Activated CD8-positive, alpha-beta T cell treated with anti-CD3 and anti-CD28 coated beads for 36 hours (primary cell): ENCODE results near the gene LRRC3. TPM values are rescaled to one million over a fixed set of nuclear protein-coding genes. Genes with fewer than 3 reads are reported as not detected.

ENCODE experiments used
- ATAC-seq: fragments of 200-7000 bp; cut with Tn5 transposase; one replicate; pipeline ENCODE4 v1.10.0; 2021; ENCODE audit warnings: mild to moderate bottlenecking, moderate library complexity
- CTCF ChIA-PET: fragments of 350-600 bp; sonication (Branson Sonifier 250); formaldehyde crosslinking; loops from one replicate; lab custom pipeline; 2021; ENCODE audit warnings: antibody characterized with exemption; lab: Charles Lee
- POLR2A ChIA-PET: fragments of 350-600 bp; sonication (Branson Sonifier 250); formaldehyde crosslinking; loops from one replicate; lab custom pipeline; 2021; ENCODE audit warnings: antibody characterized with exemption; lab: Charles Lee
- DNase-seq: peaks from one replicate; pipeline ENCODE4 v3.0.0-alpha.2; 2020
- H3K27ac Mint-ChIP-seq: one replicate; pipeline ENCODE4 v1.8.0; 2021; ENCODE audit warnings: mild to moderate bottlenecking, mixed read lengths
- H3K27me3 Mint-ChIP-seq: one replicate; pipeline ENCODE4 v1.8.0; 2021; ENCODE audit warnings: mixed read lengths
- H3K36me3 Mint-ChIP-seq: one replicate; pipeline ENCODE4 v1.8.0; 2021; ENCODE audit warnings: low read depth, mixed read lengths
- H3K4me1 Mint-ChIP-seq: one replicate; pipeline ENCODE4 v1.8.0; 2021; ENCODE audit warnings: low read depth, mixed read lengths
- H3K4me3 Mint-ChIP-seq: one replicate; pipeline ENCODE4 v1.8.0; 2021; ENCODE audit warnings: mild to moderate bottlenecking, moderate library complexity, mixed read lengths
- H3K9me3 Mint-ChIP-seq: one replicate; pipeline ENCODE4 v1.8.0; 2021; ENCODE audit warnings: mixed read lengths
- intact Hi-C: fragments of 100-400 bp; cut with micrococcal nuclease; formaldehyde crosslinking; loops from one replicate; pipeline ENCODE4 v1.10.0; 2022
- total RNA-seq, 2 experiments: library from RNA; stranded (reverse); gene quantifications; one replicate each; pipeline ENCODE4 v1.2.3, GENCODE V29; 2021
- TF ChIP-seq, protein P1 (sequence below): fragments of 200-600 bp; IDR thresholded peaks from one replicate; pipeline ENCODE4 v1.8.0; 2022; ENCODE audit warnings: antibody characterized with exemption, mild to moderate bottlenecking

Gene LRRC3
- total RNA-seq, 2 experiments from 2014 or later = 1.8 to 1.9 TPM

DNA sequence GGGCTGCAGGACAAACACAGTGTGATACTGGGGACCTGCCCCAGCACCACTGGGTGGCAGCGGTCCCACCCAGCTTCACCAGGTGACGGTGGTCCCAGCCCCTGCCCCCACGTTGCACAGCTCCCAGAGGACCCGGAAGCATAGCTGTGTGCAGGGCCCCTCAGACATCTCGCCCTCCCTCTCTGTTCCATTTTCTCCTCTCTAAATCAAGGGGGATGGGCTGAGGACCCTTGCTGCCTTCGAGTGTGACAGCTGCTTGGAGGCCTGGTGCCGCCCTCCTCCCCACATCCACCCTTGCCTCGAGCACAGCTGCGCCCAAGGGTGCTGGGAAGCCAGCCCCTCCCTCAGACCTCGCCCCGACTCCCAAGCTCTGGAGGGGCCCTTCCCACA, 16.1 kb upstream of the LRRC3 start:
- no peaks in the 10 kb centered on the region for H3K36me3 Mint-ChIP-seq
- CTCF ChIA-PET = interaction anchor here (0.7 kb wide), 1 partner anchor 51 kb away, joined by 3 read pairs; no protein-coding TSS in a partner anchor
- H3K9me3 Mint-ChIP-seq = no peaks in the 10 kb centered on the region
- intact Hi-C loops = no loop called here
- POLR2A ChIA-PET = no interaction called here
- no peak overlapping the region for H3K27ac Mint-ChIP-seq
- H3K27me3 Mint-ChIP-seq = no peaks in the 10 kb centered on the region
- ATAC-seq (no peak), DNase-seq (no peak)
- H3K4me1 Mint-ChIP-seq = no peaks in the 10 kb centered on the region
- no peak overlapping the region for H3K4me3 Mint-ChIP-seq
- TF ChIP-seq, protein P1, sequence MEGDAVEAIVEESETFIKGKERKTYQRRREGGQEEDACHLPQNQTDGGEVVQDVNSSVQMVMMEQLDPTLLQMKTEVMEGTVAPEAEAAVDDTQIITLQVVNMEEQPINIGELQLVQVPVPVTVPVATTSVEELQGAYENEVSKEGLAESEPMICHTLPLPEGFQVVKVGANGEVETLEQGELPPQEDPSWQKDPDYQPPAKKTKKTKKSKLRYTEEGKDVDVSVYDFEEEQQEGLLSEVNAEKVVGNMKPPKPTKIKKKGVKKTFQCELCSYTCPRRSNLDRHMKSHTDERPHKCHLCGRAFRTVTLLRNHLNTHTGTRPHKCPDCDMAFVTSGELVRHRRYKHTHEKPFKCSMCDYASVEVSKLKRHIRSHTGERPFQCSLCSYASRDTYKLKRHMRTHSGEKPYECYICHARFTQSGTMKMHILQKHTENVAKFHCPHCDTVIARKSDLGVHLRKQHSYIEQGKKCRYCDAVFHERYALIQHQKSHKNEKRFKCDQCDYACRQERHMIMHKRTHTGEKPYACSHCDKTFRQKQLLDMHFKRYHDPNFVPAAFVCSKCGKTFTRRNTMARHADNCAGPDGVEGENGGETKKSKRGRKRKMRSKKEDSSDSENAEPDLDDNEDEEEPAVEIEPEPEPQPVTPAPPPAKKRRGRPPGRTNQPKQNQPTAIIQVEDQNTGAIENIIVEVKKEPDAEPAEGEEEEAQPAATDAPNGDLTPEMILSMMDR = no peak

DNA sequence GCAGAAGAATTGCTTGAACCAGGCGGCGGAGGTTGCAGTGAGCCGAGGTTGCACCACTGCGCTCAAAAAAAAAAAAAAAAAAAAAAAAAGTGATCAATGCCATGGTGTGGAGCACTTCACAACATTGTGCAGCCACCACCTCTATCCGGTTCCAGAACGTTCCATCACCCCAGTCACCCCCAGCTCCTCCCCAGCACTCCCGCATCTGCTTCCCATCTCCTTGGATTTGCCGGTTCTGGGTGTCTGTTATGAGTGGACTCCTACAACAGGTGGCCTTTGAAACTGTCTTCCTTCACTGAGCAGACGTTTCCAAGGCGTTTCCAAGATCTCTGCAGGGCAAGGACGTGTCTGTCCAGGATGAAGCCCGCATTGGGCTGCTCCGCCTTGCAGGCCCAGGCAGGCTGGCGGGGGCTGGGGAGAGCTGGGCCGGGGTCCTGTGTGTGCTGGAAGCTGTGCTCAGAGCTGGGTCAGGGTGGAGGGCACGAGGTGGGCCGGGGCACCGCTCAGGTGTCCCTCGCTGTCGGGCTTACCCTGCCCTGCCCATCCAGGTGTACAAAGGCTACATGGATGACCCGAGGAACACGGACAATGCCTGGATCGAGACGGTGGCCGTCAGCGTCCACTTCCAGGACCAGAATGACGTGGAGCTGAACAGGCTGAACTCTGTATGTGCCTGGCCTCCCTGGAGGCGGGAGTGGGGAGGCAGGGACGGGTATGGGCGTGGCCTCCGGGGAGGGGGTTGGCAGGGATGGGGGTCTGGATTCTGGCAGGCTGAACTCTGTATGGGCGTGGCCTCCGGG, 14.9 kb upstream of the LRRC3 start:
- TF ChIP-seq, protein P1 = no peak
- Mint-ChIP-seq H3K4me1 (no peaks in the 10 kb centered on the region), H3K4me3 (no peak overlapping the region), H3K36me3 (no peaks in the 10 kb centered on the region), H3K9me3 (no peaks in the 10 kb centered on the region), H3K27me3 (no peaks in the 10 kb centered on the region), H3K27ac (no peak overlapping the region)
- intact Hi-C loops = no loop called here
- no peak for DNase-seq
- ChIA-PET CTCF (no interaction called here), POLR2A (no interaction called here)
- no peak for ATAC-seq

DNA sequence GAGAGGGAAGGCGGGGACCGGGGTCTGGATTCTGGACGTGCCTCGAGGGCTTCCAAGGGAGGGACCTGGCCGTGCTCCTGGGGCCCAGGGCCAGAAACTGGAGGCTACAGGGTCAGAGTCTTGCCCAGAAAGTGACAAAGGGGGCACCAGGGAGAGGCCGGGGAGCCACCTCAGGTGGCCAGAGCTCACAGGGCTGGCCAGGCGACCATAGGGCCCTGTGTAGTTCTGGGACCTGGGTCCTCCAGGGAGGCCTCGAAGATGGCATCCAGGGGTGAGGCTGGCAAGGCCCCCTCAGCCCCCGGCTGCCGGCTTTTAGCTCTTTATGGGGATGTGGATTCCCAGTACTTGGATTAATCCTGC, 14.3 kb upstream of the LRRC3 start:
- intact Hi-C loops = no loop called here

DNA sequence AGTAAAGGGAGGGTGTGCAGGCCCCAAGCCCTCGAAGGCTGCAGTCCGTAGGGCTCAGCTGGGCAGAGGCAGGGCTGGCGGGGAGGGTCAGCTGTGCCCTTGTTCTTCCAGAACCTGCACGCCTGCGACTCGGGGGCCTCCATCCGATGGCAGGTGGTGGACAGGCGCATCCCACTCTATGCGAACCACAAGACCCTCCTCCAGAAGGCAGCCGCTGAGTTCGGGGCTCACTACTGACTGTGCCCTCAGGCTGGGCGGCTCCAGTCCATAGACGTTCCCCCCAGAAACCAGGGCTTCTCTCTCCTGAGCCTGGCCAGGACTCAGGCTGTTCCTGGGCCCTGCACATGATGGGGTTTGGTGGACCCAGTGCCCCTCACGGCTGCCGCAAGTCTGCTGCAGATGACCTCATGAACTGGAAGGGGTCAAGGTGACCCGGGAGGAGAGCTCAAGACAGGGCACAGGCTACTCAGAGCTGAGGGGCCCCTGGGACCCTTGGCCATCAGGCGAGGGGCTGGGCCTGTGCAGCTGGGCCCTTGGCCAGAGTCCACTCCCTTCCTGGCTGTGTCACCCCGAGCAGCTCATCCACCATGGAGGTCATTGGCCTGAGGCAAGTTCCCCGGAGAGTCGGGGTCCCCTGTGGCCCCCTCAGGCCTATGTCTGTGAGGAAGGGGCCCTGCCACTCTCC, 13.6 kb upstream of the LRRC3 start:
- intact Hi-C loops = no loop called here
- Mint-ChIP-seq H3K36me3 (no peaks in the 10 kb centered on the region), H3K4me3 (no peak overlapping the region), H3K4me1 (no peaks in the 10 kb centered on the region), H3K27me3 (no peaks in the 10 kb centered on the region), H3K27ac (no peak overlapping the region), H3K9me3 (no peaks in the 10 kb centered on the region)
- POLR2A ChIA-PET = interaction anchor here (0.6 to 1.2 kb wide), 2 partner anchors 11 to 637 kb away, joined by 3 read pairs; no protein-coding TSS in a partner anchor
- ATAC-seq = no peak
- TF ChIP-seq, protein P1 = no peak
- CTCF ChIA-PET = no interaction called here
- no peak for DNase-seq

More for the DNA sequence above, 14.3 kb upstream of the LRRC3 start:
- POLR2A ChIA-PET = interaction anchor here (0.6 kb wide), 1 partner anchor 638 kb away, joined by 3 read pairs; no protein-coding TSS in a partner anchor
- H3K36me3 Mint-ChIP-seq = no peaks in the 10 kb centered on the region
- H3K9me3 Mint-ChIP-seq = no peaks in the 10 kb centered on the region
- CTCF ChIA-PET = no interaction called here
- no peak for DNase-seq
- no peak overlapping the region for H3K27ac Mint-ChIP-seq
- TF ChIP-seq, protein P1 = no peak
- ATAC-seq = no peak
- no peak overlapping the region for H3K4me3 Mint-ChIP-seq
- no peaks in the 10 kb centered on the region for H3K4me1 Mint-ChIP-seq
- H3K27me3 Mint-ChIP-seq = no peaks in the 10 kb centered on the region
